Uterus (tissue), 4 donors: ENCODE data around the gene DPH5. TPM values are rescaled to one million over a fixed set of nuclear protein-coding genes. Genes with fewer than 3 reads are reported as not detected.

Experiments
- DNase-seq, 2 donors: peaks; one replicate each; pipeline ENCODE4 v3.0.0-alpha.2; 2019 to 2020
- H3K27ac ChIP-seq, 2 donors: fragments of 200-600 bp; sonication (generic); 1 replicate in 1 of 2; 2 replicates in 1 of 2; pipeline ENCODE4 v1.5.1; 2016 to 2018
- H3K27me3 ChIP-seq, 2 donors: fragments of 200-600 bp; sonication (generic); one replicate each; pipeline ENCODE4 v1.5.1; 2018 to 2019; ENCODE audit warnings: control low read depth in 1 of 2
- H3K36me3 ChIP-seq, 2 donors: fragments of 200-600 bp; sonication (generic); one replicate each; pipeline ENCODE4 v1.5.1; 2019; ENCODE audit warnings: control low read depth in 1 of 2
- H3K4me1 ChIP-seq, 2 donors: fragments of 200-600 bp; sonication (generic); one replicate each; pipeline ENCODE4 v1.5.1; 2018 to 2019; ENCODE audit warnings: control low read depth in 1 of 2
- H3K4me3 ChIP-seq, 2 donors: fragments of 200-600 bp; sonication (generic); 1 replicate in 1 of 2; 2 replicates in 1 of 2; pipeline ENCODE4 v1.5.1; 2018 to 2019; ENCODE audit warnings: mild to moderate bottlenecking in 1 of 2
- H3K9me3 ChIP-seq, 2 donors: fragments of 200-600 bp; sonication (generic); one replicate each; pipeline ENCODE4 v1.5.1; 2019; ENCODE audit warnings: control low read depth in 1 of 2
- CTCF ChIP-seq, 4 experiments: fragments of 200-600 bp in 2 of 4; fragments of 450-650 bp in 2 of 4; sonication (generic) in 2 of 4; IDR thresholded peaks; one replicate each; pipeline ENCODE4 v1.5.1; 2016 to 2019; ENCODE audit warnings: antibody characterized with exemption in 4 of 4, mild to moderate bottlenecking in 2 of 4, moderate library complexity in 1 of 4
- POLR2A ChIP-seq, 2 donors: fragments of 450-650 bp; IDR thresholded peaks; one replicate each; pipeline ENCODE4 v1.6.1; 2016; ENCODE audit warnings: antibody characterized with exemption in 2 of 2, mild to moderate bottlenecking in 1 of 2, moderate library complexity in 1 of 2
- intact Hi-C: fragments of 100-400 bp; cut with DNase I; formaldehyde crosslinking; loops from one replicate; pipeline ENCODE4 v1.15.1; 2023; ENCODE audit warnings: low total_unique reads
- total RNA-seq, 4 donors: library from RNA; depleted of rRNA in 3 of 4; stranded (reverse); fragments of >200 nt in 3 of 4; gene quantifications; one replicate each; pipeline versions ENCODE4 v1.1.0 to v1.2.4, GENCODE V29; 2014 to 2023
- donor health status: DM: yes; HTN: yes; CAD: no.

Gene DPH5
- total RNA-seq, 4 donors from 2014 or later, result 5.6 to 46.8 (median 21.6) TPM

- no peak overlapping the region for H3K27ac ChIP-seq
- TF ChIP-seq POLR2A (IDR thresholded peaks at IDR 0.05) (no peak), CTCF (IDR thresholded peaks at IDR 0.05) (no peak)
- H3K4me1 ChIP-seq, result no peaks in the 10 kb centered on the region
- H3K9me3 ChIP-seq, result no peaks in the 10 kb centered on the region
- intact Hi-C loops, result no loop called here
- DNase-seq, result no peak
- H3K27me3 ChIP-seq, result no peaks in the 10 kb centered on the region
- no peaks in the 10 kb centered on the region for H3K36me3 ChIP-seq
- H3K4me3 ChIP-seq, result no peak overlapping the region
These were observed 17.3 kb downstream of the DPH5 start for GRCh38 chr1:101008229-101008834.

- no peak overlapping the region for H3K27ac ChIP-seq
- DNase-seq, result no peak
- no peaks in the 10 kb centered on the region for H3K36me3 ChIP-seq
- TF ChIP-seq CTCF (IDR thresholded peaks at IDR 0.05) (no peak), POLR2A (IDR thresholded peaks at IDR 0.05) (no peak)
- no peaks in the 10 kb centered on the region for H3K4me1 ChIP-seq
- no peaks in the 10 kb centered on the region for H3K27me3 ChIP-seq
- no peak overlapping the region for H3K4me3 ChIP-seq
- no peaks in the 10 kb centered on the region for H3K9me3 ChIP-seq
- intact Hi-C loops, result no loop called here
These were observed 19.0 kb downstream of the DPH5 start for GRCh38 chr1:101006553-101006952.

GRCh38 chr1:101005871-101006270 is 19.7 kb downstream of the DPH5 start:
- Histone ChIP-seq H3K4me1 (no peaks in the 10 kb centered on the region), H3K27ac (no peak overlapping the region), H3K4me3 (no peak overlapping the region), H3K36me3 (no peaks in the 10 kb centered on the region), H3K27me3 (no peaks in the 10 kb centered on the region), H3K9me3 (no peaks in the 10 kb centered on the region)
- no peak for TF ChIP-seq POLR2A (IDR thresholded peaks at IDR 0.05)
- intact Hi-C loops, result no loop called here
- no peak for DNase-seq

- no peaks in the 10 kb centered on the region for H3K36me3 ChIP-seq
- intact Hi-C loops, result no loop called here
- no peaks in the 10 kb centered on the region for H3K4me1 ChIP-seq
- no peaks in the 10 kb centered on the region for H3K27me3 ChIP-seq
- no peak overlapping the region for H3K27ac ChIP-seq
- H3K9me3 ChIP-seq, result no peaks in the 10 kb centered on the region
- TF ChIP-seq POLR2A (IDR thresholded peaks at IDR 0.05), result no peak
- no peak for TF ChIP-seq CTCF (IDR thresholded peaks at IDR 0.05)
- no peak for DNase-seq
- no peak overlapping the region for H3K4me3 ChIP-seq
These were observed 20.4 kb downstream of the DPH5 start for GRCh38 chr1:101005183-101005582.

- intact Hi-C loops, result no loop called here
- Histone ChIP-seq H3K4me1 (no peaks in the 10 kb centered on the region), H3K9me3 (no peaks in the 10 kb centered on the region), H3K27ac (no peak overlapping the region), H3K27me3 (no peaks in the 10 kb centered on the region), H3K36me3 (no peaks in the 10 kb centered on the region), H3K4me3 (no peak overlapping the region)
- DNase-seq, result no peak
- TF ChIP-seq POLR2A (IDR thresholded peaks at IDR 0.05) (no peak), CTCF (IDR thresholded peaks at IDR 0.05) (no peak)
These were observed 20.9 kb downstream of the DPH5 start for GRCh38 chr1:101004670-101005069.

- Histone ChIP-seq H3K27me3 (no peaks in the 10 kb centered on the region), H3K36me3 (no peaks in the 10 kb centered on the region), H3K9me3 (no peaks in the 10 kb centered on the region), H3K4me3 (no peak overlapping the region), H3K27ac (no peak overlapping the region), H3K4me1 (no peaks in the 10 kb centered on the region)
- intact Hi-C loops, result no loop called here
- no peak for DNase-seq
- no peak for TF ChIP-seq POLR2A (IDR thresholded peaks at IDR 0.05)
- no peak for TF ChIP-seq CTCF (IDR thresholded peaks at IDR 0.05)
These were observed 21.5 kb downstream of the DPH5 start for GRCh38 chr1:101004061-101004460.
